CD14-positive monocyte (primary cell): Measurements from ENCODE around the gene FDCSP. TPM values are rescaled to one million over a fixed set of nuclear protein-coding genes. Genes with fewer than 3 reads are reported as not detected.

Experiments
- DNase-seq, 3 donors: peaks; one replicate each; pipeline ENCODE4 v3.0.0-alpha.2; 2011 to 2022
- H2AFZ ChIP-seq: 2 replicates; pipeline ENCODE4 v1.6.0; 2012; ENCODE audit warnings: mild to moderate bottlenecking, low read depth, low read length, inconsistent platforms; ENCODE audit not compliant: insufficient read depth, poor library complexity, severe bottlenecking
- H3K27ac ChIP-seq, 2 donors: 1 replicate in 1 of 2; 2 replicates in 1 of 2; pipeline ENCODE4 v1.5.1; 2012 to 2013; ENCODE audit warnings: low read length in 2 of 2, control low read depth in 1 of 2, inconsistent platforms in 1 of 2, low read depth in 1 of 2, mild to moderate bottlenecking in 1 of 2
- H3K27me3 ChIP-seq, 2 donors: one replicate each; pipeline versions ENCODE4 v1.6.0 to v1.6.1; 2011 to 2013; ENCODE audit warnings: low read length in 2 of 2; ENCODE audit not compliant: control insufficient read depth in 2 of 2, insufficient read depth in 2 of 2
- H3K36me3 ChIP-seq, 2 donors: replicated peaks in 1 of 2; 1 replicate in 1 of 2; 2 replicates in 1 of 2; pipeline versions ENCODE4 v1.5.1 to v1.6.1; 2012 to 2013; ENCODE audit warnings: low read length in 2 of 2, control low read depth in 1 of 2, inconsistent platforms in 1 of 2, mild to moderate bottlenecking in 1 of 2; ENCODE audit not compliant: insufficient read depth in 2 of 2, control insufficient read depth in 1 of 2
- H3K4me1 ChIP-seq, 2 donors: 1 replicate in 1 of 2; 2 replicates in 1 of 2; pipeline versions ENCODE4 v1.5.1 to v1.6.1; 2012 to 2013; ENCODE audit warnings: low read length in 2 of 2, control low read depth in 1 of 2, inconsistent platforms in 1 of 2, mild to moderate bottlenecking in 1 of 2, moderate library complexity in 1 of 2; ENCODE audit not compliant: insufficient read depth in 2 of 2, control insufficient read depth in 1 of 2
- H3K4me2 ChIP-seq: replicated peaks from 2 replicates; pipeline ENCODE3; 2012; ENCODE audit warnings: low read length, moderate library complexity, mild to moderate bottlenecking; ENCODE audit not compliant: poor library complexity, severe bottlenecking; ENCODE audit errors: extremely low read depth
- H3K4me3 ChIP-seq, 3 experiments: fragments of 200-600 bp in 1 of 3; sonication (generic) in 1 of 3; replicated peaks in 1 of 3; 1 replicate in 2 of 3; 2 replicates in 1 of 3; pipeline ENCODE4 v1.5.1; 2011 to 2013; ENCODE audit warnings: low read length in 3 of 3, mild to moderate bottlenecking in 3 of 3, control low read depth in 2 of 3, low read depth in 2 of 3, inconsistent platforms in 1 of 3, moderate library complexity in 1 of 3
- H3K79me2 ChIP-seq: 2 replicates; pipeline ENCODE4 v1.6.0; 2012; ENCODE audit warnings: mild to moderate bottlenecking, control low read depth, inconsistent platforms, low read length, moderate library complexity; ENCODE audit not compliant: insufficient read depth
- H3K9ac ChIP-seq: 2 replicates; pipeline ENCODE4 v1.6.0; 2017; ENCODE audit warnings: low read length, mild to moderate bottlenecking; ENCODE audit not compliant: insufficient read depth, poor library complexity, severe bottlenecking
- H3K9me3 ChIP-seq, 2 donors: replicated peaks in 1 of 2; 1 replicate in 1 of 2; 2 replicates in 1 of 2; pipeline versions ENCODE4 v1.5.1 to v1.6.1; 2012 to 2013; ENCODE audit warnings: low read length in 2 of 2, control low read depth in 1 of 2; ENCODE audit not compliant: control insufficient read depth in 1 of 2, insufficient read depth in 1 of 2
- H4K20me1 ChIP-seq: 2 replicates; pipeline ENCODE4 v1.6.0; 2012; ENCODE audit warnings: mild to moderate bottlenecking, low read length, control low read depth, moderate library complexity; ENCODE audit not compliant: insufficient read depth
- H3K27ac Mint-ChIP-seq, 7 donors: one replicate each; pipeline ENCODE4 v1.8.0; 2020; ENCODE audit warnings: mild to moderate bottlenecking in 7 of 7, mixed read lengths in 7 of 7, moderate library complexity in 6 of 7, inconsistent platforms in 2 of 7
- H3K27me3 Mint-ChIP-seq, 3 donors: one replicate each; pipeline ENCODE4 v1.8.0; 2021 to 2022; ENCODE audit warnings: low read depth in 3 of 3, mild to moderate bottlenecking in 3 of 3, mixed read lengths in 3 of 3, moderate library complexity in 3 of 3, inconsistent platforms in 1 of 3
- H3K36me3 Mint-ChIP-seq, 2 donors: one replicate each; pipeline ENCODE4 v1.8.0; 2020; ENCODE audit warnings: mixed read lengths in 2 of 2, inconsistent platforms in 1 of 2, mild to moderate bottlenecking in 1 of 2
- H3K4me1 Mint-ChIP-seq: one replicate; pipeline ENCODE4 v1.8.0; 2020; ENCODE audit warnings: mild to moderate bottlenecking, mixed read lengths
- H3K4me3 Mint-ChIP-seq, 2 donors: one replicate each; pipeline ENCODE4 v1.8.0; 2020; ENCODE audit warnings: mild to moderate bottlenecking in 2 of 2, mixed read lengths in 2 of 2, moderate library complexity in 1 of 2
- H3K9me3 Mint-ChIP-seq, 7 donors: one replicate each; pipeline ENCODE4 v1.8.0; 2020 to 2022; ENCODE audit warnings: mixed read lengths in 7 of 7, mild to moderate bottlenecking in 6 of 7, moderate library complexity in 6 of 7, inconsistent platforms in 2 of 7
- WGBS: methylation state at CpG from one replicate; pipeline ENCODE4 v1.1.5; 2013; ENCODE audit warnings: missing lambda C conversion rate; ENCODE audit not compliant: insufficient coverage; 5-methylcytosine and 5-hydroxymethylcytosine counted together
- intact Hi-C, 2 donors: fragments of 100-400 bp; cut with micrococcal nuclease; formaldehyde crosslinking; loops; one replicate each; pipeline versions ENCODE4 v1.15.0 to v1.15.1; 2023
- polyA plus RNA-seq, 3 donors: library from polyadenylated mRNA; depleted of rRNA in 1 of 3; unstranded in 2 of 3; stranded (reverse) in 1 of 3; fragments of 300-500 nt in 2 of 3; fragments of >200 nt in 1 of 3; fragmentation: Illumina TruSeq in 2 of 3; gene quantifications; 1 replicate in 2 of 3; 2 replicates in 1 of 3; pipeline ENCODE4 v1.2.3, GENCODE V29; 2012 to 2021
- TF ChIP-seq, protein P1 (sequence below): fragments of 200-600 bp; IDR thresholded peaks from one replicate; pipeline ENCODE4 v1.8.0; 2022; ENCODE audit warnings: antibody characterized with exemption, mild to moderate bottlenecking

FDCSP gene
- polyA plus RNA-seq, 3 donors = not detected

DNA sequence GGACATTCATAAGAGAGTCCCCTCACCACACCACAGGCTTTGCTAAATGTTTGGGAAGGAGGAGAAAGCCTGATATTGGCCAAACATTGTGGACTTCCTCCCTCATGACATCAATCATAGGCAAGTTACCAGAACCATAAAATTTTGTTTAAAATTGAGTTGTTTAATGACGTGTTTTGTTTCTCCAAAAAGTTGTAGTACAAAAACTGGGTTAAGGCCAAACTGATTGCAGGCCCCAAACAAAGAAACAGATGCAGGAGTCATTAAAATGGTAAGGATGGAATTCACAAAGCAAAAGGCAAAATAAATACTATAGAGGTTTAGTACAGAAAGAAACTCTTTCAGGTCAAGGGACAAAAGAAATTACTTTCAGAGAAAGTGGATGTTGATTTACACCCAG, 34.3 kb upstream of the FDCSP start:
- Mint-ChIP-seq H3K36me3 (no peaks in the 10 kb centered on the region), H3K4me3 (no peak overlapping the region), H3K9me3 (peaks cover 0 to 2% (median 0%) of the 10 kb centered on the region in 7 donors), H3K4me1 (no peaks in the 10 kb centered on the region), H3K27me3 (peaks cover 0 to 3% (median 0%) of the 10 kb centered on the region in 3 donors), H3K27ac (no peak overlapping the region)
- no peak overlapping the region for H3K4me3 ChIP-seq
- intact Hi-C loops = no loop called here
- TF ChIP-seq, protein P1, sequence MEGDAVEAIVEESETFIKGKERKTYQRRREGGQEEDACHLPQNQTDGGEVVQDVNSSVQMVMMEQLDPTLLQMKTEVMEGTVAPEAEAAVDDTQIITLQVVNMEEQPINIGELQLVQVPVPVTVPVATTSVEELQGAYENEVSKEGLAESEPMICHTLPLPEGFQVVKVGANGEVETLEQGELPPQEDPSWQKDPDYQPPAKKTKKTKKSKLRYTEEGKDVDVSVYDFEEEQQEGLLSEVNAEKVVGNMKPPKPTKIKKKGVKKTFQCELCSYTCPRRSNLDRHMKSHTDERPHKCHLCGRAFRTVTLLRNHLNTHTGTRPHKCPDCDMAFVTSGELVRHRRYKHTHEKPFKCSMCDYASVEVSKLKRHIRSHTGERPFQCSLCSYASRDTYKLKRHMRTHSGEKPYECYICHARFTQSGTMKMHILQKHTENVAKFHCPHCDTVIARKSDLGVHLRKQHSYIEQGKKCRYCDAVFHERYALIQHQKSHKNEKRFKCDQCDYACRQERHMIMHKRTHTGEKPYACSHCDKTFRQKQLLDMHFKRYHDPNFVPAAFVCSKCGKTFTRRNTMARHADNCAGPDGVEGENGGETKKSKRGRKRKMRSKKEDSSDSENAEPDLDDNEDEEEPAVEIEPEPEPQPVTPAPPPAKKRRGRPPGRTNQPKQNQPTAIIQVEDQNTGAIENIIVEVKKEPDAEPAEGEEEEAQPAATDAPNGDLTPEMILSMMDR = no peak
- no peak overlapping the region for H3K9ac ChIP-seq
- no peak overlapping the region for H2AFZ ChIP-seq
- H3K9me3 ChIP-seq = no peaks in the 10 kb centered on the region
- no peaks in the 10 kb centered on the region for H3K4me1 ChIP-seq
- H4K20me1 ChIP-seq = no peaks in the 10 kb centered on the region
- H3K27me3 ChIP-seq = no peaks in the 10 kb centered on the region
- no peak overlapping the region for H3K27ac ChIP-seq
- H3K36me3 ChIP-seq = no peaks in the 10 kb centered on the region
- no peak for DNase-seq
- WGBS = 40% methylated on average over 1 of the region's 1 CpG
- no peaks in the 10 kb centered on the region for H3K79me2 ChIP-seq
- no peak overlapping the region for H3K4me2 ChIP-seq

DNA sequence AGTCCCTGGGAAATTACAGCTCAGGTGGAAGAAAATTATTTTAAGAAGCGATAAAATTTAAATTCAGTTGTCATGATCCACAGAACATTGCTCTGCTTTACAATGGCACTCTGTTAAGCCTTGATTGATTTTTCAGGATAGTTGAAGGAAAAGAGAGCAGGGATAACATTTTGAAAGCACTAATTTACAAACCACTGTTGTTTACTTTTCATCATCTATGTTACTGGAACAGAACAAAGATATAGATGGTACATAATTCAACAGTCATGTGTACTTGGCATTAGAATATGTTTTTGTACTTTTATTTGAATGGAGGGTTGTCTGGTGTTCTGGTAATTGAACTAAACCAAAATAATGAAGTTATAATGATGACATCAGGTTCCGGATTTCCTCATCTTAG, 33.0 kb upstream of the FDCSP start:
- H3K36me3 ChIP-seq = no peaks in the 10 kb centered on the region
- Mint-ChIP-seq H3K4me3 (no peak overlapping the region), H3K27me3 (peaks cover 0 to 3% (median 0%) of the 10 kb centered on the region in 3 donors), H3K4me1 (no peaks in the 10 kb centered on the region), H3K36me3 (no peaks in the 10 kb centered on the region), H3K9me3 (peaks cover 0 to 2% (median 0%) of the 10 kb centered on the region in 7 donors), H3K27ac (no peak overlapping the region)
- no peaks in the 10 kb centered on the region for H3K79me2 ChIP-seq
- intact Hi-C loops = no loop called here
- H3K9me3 ChIP-seq = no peaks in the 10 kb centered on the region
- H3K4me2 ChIP-seq = no peak overlapping the region
- H3K4me3 ChIP-seq = no peak overlapping the region
- H2AFZ ChIP-seq = no peak overlapping the region
- H3K27me3 ChIP-seq = no peaks in the 10 kb centered on the region
- H3K27ac ChIP-seq = no peak overlapping the region
- H4K20me1 ChIP-seq = no peaks in the 10 kb centered on the region
- DNase-seq = no peak
- WGBS = no CpG with 5 or more reads among the region's 2 CpGs
- TF ChIP-seq, protein P1 = no peak
- no peaks in the 10 kb centered on the region for H3K4me1 ChIP-seq
- H3K9ac ChIP-seq = no peak overlapping the region
